NT2/D1 (cell line): Measurements from ENCODE around the gene TRDMT1.

ENCODE experiments used
- SUZ12 ChIP-seq: IDR thresholded peaks from 2 replicates; pipeline ENCODE4 v1.6.1; 2011; ENCODE audit not compliant: insufficient read length, insufficient read depth; ENCODE audit errors: extremely low read depth
- YY1 ChIP-seq: IDR thresholded peaks from 2 replicates; pipeline ENCODE4 v1.6.1; 2011; ENCODE audit not compliant: insufficient read length, insufficient read depth
- ZNF274 ChIP-seq: IDR thresholded peaks from 2 replicates; pipeline ENCODE4 v1.6.1; 2011; ENCODE audit warnings: mild to moderate bottlenecking, low read depth, low read length

DNA sequence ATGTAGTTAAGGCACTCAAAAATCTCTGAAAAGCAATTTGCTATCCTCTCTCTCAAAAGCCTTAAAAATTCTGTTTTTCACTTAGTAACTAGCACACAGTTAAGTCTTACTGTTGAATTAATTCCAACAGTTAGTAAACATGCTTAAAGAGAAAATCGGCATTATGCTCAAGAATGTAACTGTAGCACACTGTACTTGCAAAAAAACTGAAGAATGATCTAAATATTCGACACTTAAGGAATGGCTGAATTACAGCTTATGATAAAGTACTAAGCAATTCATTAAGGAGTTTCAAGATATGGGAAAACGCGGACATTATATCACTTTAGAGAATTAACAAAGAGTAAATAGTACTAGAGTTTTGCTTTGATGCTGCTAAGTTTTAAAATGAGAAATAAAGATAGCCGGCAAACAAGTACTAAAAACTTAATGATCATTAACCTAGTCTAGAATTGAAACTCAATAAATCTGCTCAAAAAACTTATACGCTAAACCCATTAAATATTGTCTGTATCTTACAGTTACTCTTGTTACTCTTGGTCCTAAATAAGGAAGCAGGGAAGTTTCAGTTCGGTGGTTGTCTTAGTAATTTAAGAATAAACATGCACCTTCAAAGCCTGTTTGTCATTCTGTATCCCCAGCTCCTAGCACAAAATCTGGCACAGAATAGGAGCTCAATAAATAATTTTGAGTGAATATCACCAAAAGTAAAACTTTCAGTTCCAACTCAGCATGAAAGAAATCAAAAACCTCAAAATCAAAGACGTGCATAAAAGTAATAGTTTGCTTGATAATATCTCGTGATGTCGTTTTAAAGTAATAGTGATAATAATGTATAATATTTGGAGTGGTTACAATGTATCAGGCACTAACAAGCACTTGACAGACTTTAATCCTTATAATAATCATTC is 1.2 kb downstream of the TRDMT1 start:
- no peak for TF ChIP-seq ZNF274
- TF ChIP-seq YY1: no peak
- TF ChIP-seq SUZ12: no peak
